Epithelial cell of alveolus of lung (primary cell): ENCODE data around the gene FAM236B. TPM values are rescaled to one million over a fixed set of nuclear protein-coding genes. Genes with fewer than 3 reads are reported as not detected.

Source experiments
- total RNA-seq: library from RNA; depleted of rRNA; stranded (reverse); fragments of >200 nt; gene quantifications from 2 replicates; pipeline ENCODE4 v1.2.1, GENCODE V29; 2015

FAM236B gene
- not detected in 2 replicates for total RNA-seq

GRCh38 chrX:72782560-72782959 is at the start of gene FAM236B:
Gene FAM236B, minus strand, starts transcription at chrX:72782660. Its CDS starts 100 bp downstream, at chrX:72782560.

GRCh38 chrX:72808110-72808509 is 25.6 kb upstream of the FAM236B start, which contains the start of gene FAM236D:
Gene FAM236D, minus strand, starts transcription at chrX:72808210. Its CDS starts 100 bp downstream, at chrX:72808110.

GRCh38 chrX:72776653-72777466 is 5.6 kb downstream of the FAM236B start, which contains the start of gene DMRTC1B:
Gene DMRTC1B, plus strand, starts transcription at chrX:72776890. Its CDS starts 68,246 bp downstream, at chrX:72845136.

Other genes with a start within 250 kb of the FAM236B start
- gene HDAC8, start 209.8 kb downstream of the FAM236B start, total RNA-seq: 17.2 and 23.5 TPM in 2 replicates
- 5.3 and 6.5 TPM in 2 replicates for gene PHKA1, start 68.4 kb downstream of the FAM236B start, total RNA-seq
- not detected in 2 replicates for gene DMRTC1B, start 5.8 kb downstream of the FAM236B start, total RNA-seq
- not detected in 2 replicates for gene FAM236D, start 25.6 kb upstream of the FAM236B start, total RNA-seq
- not detected in 2 replicates for gene FAM236C, start 130.0 kb upstream of the FAM236B start, total RNA-seq
- not detected in 2 replicates for gene FAM236A, start 155.5 kb upstream of the FAM236B start, total RNA-seq
- not detected in 2 replicates for gene DMRTC1, start 161.2 kb upstream of the FAM236B start, total RNA-seq
- gene PABPC1L2B, start 220.3 kb upstream of the FAM236B start, total RNA-seq: not detected in 2 replicates